Activated CD4-positive, CD25-positive, alpha-beta regulatory T cell treated with anti-CD3 and anti-CD28 coated beads, Interleukin-2, amount 50 U/mL, for 24 hours (primary cell): ENCODE data around the gene MRTFA.

Experiments
- ATAC-seq, 2 donors: fragments of 150-1000 bp; cut with Tn5 transposase; one replicate each; pipeline ENCODE4 v1.10.0; 2021; ENCODE audit warnings: mild to moderate bottlenecking in 1 of 2, moderate library complexity in 1 of 2

Gene MRTFA

GRCh38 chr22:40422558-40423309 lies 213.8 kb downstream of the MRTFA start:
- ATAC-seq: no peak

GRCh38 chr22:40421941-40422340 lies 214.6 kb downstream of the MRTFA start:
- no peak for ATAC-seq

- ATAC-seq: no peak
Observed at GRCh38 chr22:40421082-40421350, 215.5 kb downstream of the MRTFA start.

- no peak for ATAC-seq
Observed at GRCh38 chr22:40420341-40421081, 216.0 kb downstream of the MRTFA start.

GRCh38 chr22:40419718-40420117 lies 216.8 kb downstream of the MRTFA start:
- no peak for ATAC-seq

- ATAC-seq: no peak
Observed at GRCh38 chr22:40418366-40419201, 217.9 kb downstream of the MRTFA start.

GRCh38 chr22:40417881-40418280 lies 218.6 kb downstream of the MRTFA start:
- ATAC-seq: no peak

GRCh38 chr22:40417041-40417440 lies 219.5 kb downstream of the MRTFA start:
- no peak for ATAC-seq

GRCh38 chr22:40416636-40417035 lies 219.9 kb downstream of the MRTFA start:
- no peak for ATAC-seq

- no peak for ATAC-seq
Observed at GRCh38 chr22:40416267-40416570, 220.3 kb downstream of the MRTFA start.

GRCh38 chr22:40415531-40416266 lies 220.8 kb downstream of the MRTFA start:
- ATAC-seq: peak; percentile 28 to 35

GRCh38 chr22:40414838-40415505 lies 221.5 kb downstream of the MRTFA start:
- peak in 1 of 2 donors; percentile 18 for ATAC-seq

GRCh38 chr22:40414311-40414710 lies 222.2 kb downstream of the MRTFA start:
- ATAC-seq: no peak

GRCh38 chr22:40413873-40414272 lies 222.6 kb downstream of the MRTFA start:
- no peak for ATAC-seq

GRCh38 chr22:40412441-40412840 lies 224.1 kb downstream of the MRTFA start:
- ATAC-seq: peak; percentile 26 to 33

- no peak for ATAC-seq
Observed at GRCh38 chr22:40411506-40411861, 225.0 kb downstream of the MRTFA start.

- no peak for ATAC-seq
Observed at GRCh38 chr22:40410731-40411505, 225.6 kb downstream of the MRTFA start.

- no peak for ATAC-seq
Observed at GRCh38 chr22:40410272-40410671, 226.2 kb downstream of the MRTFA start.

GRCh38 chr22:40409613-40410113 lies 226.9 kb downstream of the MRTFA start:
- no peak for ATAC-seq

GRCh38 chr22:40408718-40409612 lies 227.6 kb downstream of the MRTFA start:
- no peak for ATAC-seq
